ENCODE results near the gene NMNAT1.
"Not testable (repeated sequence)": the region's sequence is repeated elsewhere in the genome, so short reads cannot be mapped to it uniquely, and the experiment has no call there.

The NMNAT1 gene

DNA sequence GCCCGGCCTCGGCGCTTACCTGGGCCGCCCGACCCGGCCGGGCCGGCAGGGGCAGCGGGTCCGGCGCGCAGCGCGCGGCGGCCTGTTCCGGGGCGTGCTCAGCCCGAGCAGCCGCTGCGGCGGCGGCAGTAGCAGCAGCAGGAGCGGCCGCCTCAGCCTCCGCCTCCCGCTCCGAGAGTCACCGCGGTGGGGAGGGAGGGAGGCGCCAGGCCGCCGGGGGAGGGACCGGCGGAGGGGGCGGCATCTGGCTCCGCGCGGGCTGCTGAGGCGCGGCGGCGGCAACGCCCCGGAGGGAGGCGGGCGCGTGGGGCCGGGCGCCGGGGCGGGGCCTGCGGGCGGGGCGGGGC, 33.2 kb upstream of the NMNAT1 start, which contains the start of gene CTNNBIP1:
Gene CTNNBIP1, minus strand, starts transcription at position 194 of the 347 bp plus-strand sequence. CDS start 38,205 bp downstream, outside the sequence.
- peak within 1 kb of the TSS; percentile 94 to 97 for H3K4me3 Mint-ChIP-seq
- H3K36me3 Mint-ChIP-seq = no peaks in the 10 kb centered on the region
- DNase-seq = no peak
- H3K27ac Mint-ChIP-seq = peak within 1 kb of the TSS; percentile 98
- H3K4me1 Mint-ChIP-seq = peaks cover 19 to 37% of the 10 kb centered on the region in 2 donors
- no peaks in the 10 kb centered on the region for H3K27me3 Mint-ChIP-seq
- no peaks in the 10 kb centered on the region for H3K9me3 Mint-ChIP-seq
- ATAC-seq (replicated peaks) = peak; percentile 76 to 80

DNA sequence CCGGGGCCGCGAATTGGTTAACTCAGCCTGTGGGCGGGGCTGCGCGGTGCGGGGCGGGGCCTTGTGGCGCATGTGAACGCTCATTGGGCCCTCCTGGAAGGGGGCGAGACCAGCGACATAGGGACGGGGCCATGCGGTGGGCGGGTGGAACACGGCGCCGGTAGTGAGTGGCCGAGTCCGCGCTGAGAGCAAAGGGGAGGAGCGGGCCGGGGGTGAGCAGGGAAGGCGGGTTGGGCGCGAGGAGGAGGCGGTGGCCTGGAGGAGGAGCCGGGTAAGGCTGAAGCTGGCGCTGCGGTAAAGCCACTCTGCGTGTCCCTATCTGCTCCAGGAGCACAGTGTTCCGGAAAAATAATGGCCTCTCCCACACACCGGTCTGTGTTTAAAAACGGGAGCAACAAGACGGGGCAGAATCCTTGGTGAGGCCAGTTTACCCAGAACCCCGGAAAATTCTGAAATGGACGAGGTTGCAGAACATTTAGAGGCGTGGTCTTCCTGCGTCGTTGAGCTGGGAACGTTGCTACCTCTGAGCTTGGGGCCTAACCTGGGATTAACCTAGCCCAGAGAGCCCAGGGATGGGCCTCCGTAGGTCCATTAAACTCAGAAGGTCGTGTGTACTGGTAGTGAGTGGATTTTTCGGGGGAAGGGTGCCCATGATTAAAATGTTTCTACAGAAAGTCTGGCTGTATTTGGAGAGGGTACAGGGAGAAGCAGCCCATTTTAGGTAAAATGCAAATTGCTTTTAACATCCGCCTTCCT, 32.7 kb upstream of the NMNAT1 start:
- peak; percentile 100 for DNase-seq
- Mint-ChIP-seq H3K36me3 (no peaks in the 10 kb centered on the region), H3K9me3 (no peaks in the 10 kb centered on the region), H3K4me1 (peaks cover 16 to 33% of the 10 kb centered on the region in 2 donors), H3K27ac (peak overlapping the region; percentile 98), H3K4me3 (peak overlapping the region; percentile 94 to 97), H3K27me3 (no peaks in the 10 kb centered on the region)
- ATAC-seq (replicated peaks) = peak; percentile 95 to 96

DNA sequence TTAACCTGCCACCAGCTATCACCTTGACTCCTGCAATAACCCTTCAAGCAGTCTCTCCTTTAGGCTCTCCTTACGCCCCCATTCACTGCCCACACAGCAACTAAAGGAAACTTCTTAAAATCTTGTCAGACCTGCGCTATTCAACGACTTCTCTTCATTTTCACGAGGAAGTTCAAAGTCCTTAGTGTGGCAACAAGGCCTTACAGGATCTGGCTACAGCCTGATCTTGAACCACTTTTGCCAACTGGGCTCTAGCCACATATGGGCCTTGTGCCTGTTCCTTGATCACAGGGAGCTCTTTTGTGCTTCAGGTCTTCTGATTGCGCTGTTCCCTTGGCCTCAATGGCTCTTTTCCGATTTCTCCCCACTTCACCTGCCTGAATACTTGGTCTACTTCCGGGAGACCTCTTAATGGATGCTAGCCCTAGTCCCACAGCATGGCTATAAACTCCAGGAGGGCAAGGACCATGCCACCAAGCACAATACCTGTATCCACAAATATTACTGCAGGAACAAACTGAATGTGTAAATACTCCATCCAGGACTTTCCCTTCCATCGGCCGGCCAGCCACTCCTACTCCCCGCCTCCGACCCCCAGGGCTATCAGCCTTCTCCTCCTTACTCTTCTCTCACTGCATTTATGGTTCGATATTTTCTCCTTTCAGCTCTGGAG, 30.9 kb upstream of the NMNAT1 start:
- peak overlapping the region; percentile 7 for H3K27ac Mint-ChIP-seq
- no peaks in the 10 kb centered on the region for H3K27me3 Mint-ChIP-seq
- no peaks in the 10 kb centered on the region for H3K9me3 Mint-ChIP-seq
- ATAC-seq (replicated peaks) (no peak), DNase-seq (no peak)
- H3K36me3 Mint-ChIP-seq = no peaks in the 10 kb centered on the region
- H3K4me1 Mint-ChIP-seq = peaks cover 14 to 33% of the 10 kb centered on the region in 2 donors
- peak overlapping the region in 1 of 2 donors; percentile 5 for H3K4me3 Mint-ChIP-seq

DNA sequence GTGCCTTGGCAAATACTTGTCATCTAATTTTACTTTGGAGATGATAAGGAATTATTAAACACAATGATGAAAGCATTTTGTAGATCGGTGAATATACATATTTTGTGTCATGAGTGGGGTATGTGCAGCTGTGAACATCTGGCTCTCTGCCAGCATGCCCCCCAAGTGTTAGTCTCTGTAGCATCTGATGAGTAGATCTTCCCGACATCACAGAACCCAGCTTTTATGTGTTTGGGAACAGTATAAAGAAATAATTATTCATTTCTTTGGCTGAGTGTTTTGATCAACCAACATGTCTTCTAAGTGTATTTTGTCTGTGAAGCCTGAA, 28.7 kb upstream of the NMNAT1 start:
- H3K4me1 Mint-ChIP-seq = peaks cover 6 to 15% of the 10 kb centered on the region in 2 donors
- H3K9me3 Mint-ChIP-seq = no peaks in the 10 kb centered on the region
- H3K36me3 Mint-ChIP-seq = no peaks in the 10 kb centered on the region
- no peak overlapping the region for H3K4me3 Mint-ChIP-seq
- no peak overlapping the region for H3K27ac Mint-ChIP-seq
- H3K27me3 Mint-ChIP-seq = no peaks in the 10 kb centered on the region
- DNase-seq (no peak), ATAC-seq (replicated peaks) (no peak)

DNA sequence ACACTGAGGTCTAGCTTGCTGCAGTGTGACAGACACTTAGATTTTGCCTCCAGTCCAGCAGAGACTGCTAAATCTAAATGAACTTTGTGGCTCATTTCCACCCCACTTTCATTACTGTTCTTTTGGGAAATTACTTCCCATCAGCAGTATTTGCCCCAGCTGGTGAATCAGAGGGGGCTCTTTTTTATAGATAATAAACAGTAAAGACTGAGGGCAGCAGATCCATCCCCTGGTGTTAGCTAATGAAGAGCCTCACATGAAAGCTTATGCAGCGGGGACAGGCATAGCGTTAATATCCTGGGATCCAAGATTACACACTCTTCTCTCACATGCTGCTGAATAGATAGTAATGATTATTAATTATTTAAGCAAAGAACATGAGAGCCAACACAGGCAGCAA, 26.8 kb upstream of the NMNAT1 start:
- ATAC-seq (replicated peaks) (no peak), DNase-seq (no peak)
- Mint-ChIP-seq H3K27ac (no peak overlapping the region), H3K36me3 (no peaks in the 10 kb centered on the region), H3K27me3 (no peaks in the 10 kb centered on the region), H3K9me3 (no peaks in the 10 kb centered on the region), H3K4me3 (no peak overlapping the region), H3K4me1 (peaks cover 4 to 7% of the 10 kb centered on the region in 2 donors)

DNA sequence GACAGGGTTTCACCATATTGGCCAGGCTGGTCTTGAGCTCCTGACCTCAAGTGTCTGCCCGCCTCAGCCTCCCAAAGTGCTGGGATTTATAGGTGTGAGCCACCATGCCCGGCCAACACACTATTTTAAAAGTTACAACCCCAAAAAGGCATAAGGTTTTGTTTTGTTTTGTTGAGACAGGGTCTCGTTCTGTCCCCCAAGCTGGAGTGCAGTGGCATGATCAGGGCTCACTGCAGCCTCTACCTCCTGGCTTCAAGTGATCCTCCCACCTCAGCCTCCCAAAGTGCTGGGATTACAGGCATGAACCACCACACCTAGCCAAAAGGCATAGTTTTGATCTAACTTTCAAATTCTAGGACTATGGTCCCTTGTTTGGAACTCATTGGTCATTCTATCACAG, 25.8 kb upstream of the NMNAT1 start:
- not testable (repeated sequence) for DNase-seq; H3K4me3 Mint-ChIP-seq; H3K36me3 Mint-ChIP-seq; H3K4me1 Mint-ChIP-seq; H3K9me3 Mint-ChIP-seq; H3K27ac Mint-ChIP-seq; H3K27me3 Mint-ChIP-seq; ATAC-seq (replicated peaks)

DNA sequence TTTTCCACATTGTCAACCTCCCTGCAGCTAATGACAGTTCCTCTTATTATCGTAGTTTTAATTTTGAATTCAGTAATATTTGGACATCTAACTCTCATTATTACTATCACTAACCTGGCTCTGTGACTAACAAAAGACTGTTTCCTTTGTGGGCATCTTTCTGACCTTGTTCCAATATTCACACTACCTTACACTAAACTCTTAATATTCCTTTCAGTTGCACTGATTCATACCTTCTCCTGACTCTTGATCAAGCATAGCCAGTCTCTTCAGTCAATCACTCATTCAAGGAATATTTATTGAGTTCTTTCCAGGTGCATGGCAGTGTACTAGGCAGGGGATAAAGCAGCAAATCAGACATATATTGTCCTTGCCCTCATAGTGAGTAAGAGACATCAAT, 25.4 kb upstream of the NMNAT1 start:
- no peak overlapping the region for H3K27ac Mint-ChIP-seq
- no peaks in the 10 kb centered on the region for H3K27me3 Mint-ChIP-seq
- H3K4me1 Mint-ChIP-seq = no peaks in the 10 kb centered on the region

DNA sequence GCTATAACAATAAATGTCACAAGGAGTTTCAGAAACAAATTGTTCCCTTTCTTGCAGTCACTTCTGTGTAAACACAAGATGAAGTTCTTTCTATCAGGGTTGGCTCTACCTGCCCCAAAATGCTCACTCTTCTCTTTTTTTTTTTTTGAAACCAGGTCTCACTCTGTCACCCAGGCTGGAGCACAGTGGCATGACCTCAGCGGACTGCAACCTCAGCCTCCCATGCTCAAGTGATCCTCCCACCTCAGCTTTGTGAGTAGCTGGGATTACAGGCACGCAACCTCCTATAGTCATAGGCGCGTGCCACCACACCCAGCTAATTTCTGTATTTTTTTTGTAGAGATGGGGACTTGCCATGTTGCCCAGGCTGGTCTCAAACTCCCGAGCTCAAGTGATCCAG, 22.7 kb upstream of the NMNAT1 start:
- Mint-ChIP-seq H3K9me3 (no peaks in the 10 kb centered on the region), H3K27me3 (no peaks in the 10 kb centered on the region), H3K27ac (no peak overlapping the region), H3K4me1 (no peaks in the 10 kb centered on the region), H3K4me3 (no peak overlapping the region), H3K36me3 (no peaks in the 10 kb centered on the region)
- no peak for ATAC-seq (replicated peaks)
- DNase-seq = no peak

More for the DNA sequence above, 25.4 kb upstream of the NMNAT1 start:
- no peaks in the 10 kb centered on the region for H3K9me3 Mint-ChIP-seq
- H3K36me3 Mint-ChIP-seq = no peaks in the 10 kb centered on the region
- DNase-seq = no peak
- no peak for ATAC-seq (replicated peaks)
- H3K4me3 Mint-ChIP-seq = no peak overlapping the region

DNA sequence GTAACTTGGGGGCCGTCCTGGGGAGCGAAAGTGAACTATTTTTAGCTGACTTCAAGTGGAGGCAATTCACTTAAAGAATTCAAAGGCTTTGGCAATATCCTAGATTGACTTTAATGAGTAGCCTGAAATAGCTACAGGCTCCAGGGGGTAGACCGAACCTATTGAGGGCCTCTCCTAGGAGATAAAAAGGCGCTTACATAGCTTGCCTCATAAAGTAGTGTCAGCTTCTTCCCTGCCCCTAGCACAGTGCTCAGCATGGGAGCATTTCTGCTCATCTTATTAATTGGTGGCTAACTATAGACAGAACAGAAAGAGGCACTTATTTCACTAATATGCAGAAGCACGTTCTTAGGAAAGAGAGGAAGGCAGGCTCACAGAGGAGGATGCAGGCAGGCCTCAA, 20.9 kb upstream of the NMNAT1 start:
- Mint-ChIP-seq H3K9me3 (no peaks in the 10 kb centered on the region), H3K27ac (no peak overlapping the region), H3K4me1 (peaks cover 0 to 3% of the 10 kb centered on the region in 2 donors), H3K4me3 (no peak overlapping the region), H3K36me3 (peaks cover 0 to 5% of the 10 kb centered on the region in 2 donors), H3K27me3 (no peaks in the 10 kb centered on the region)
- ATAC-seq (replicated peaks) (no peak), DNase-seq (no peak)

DNA sequence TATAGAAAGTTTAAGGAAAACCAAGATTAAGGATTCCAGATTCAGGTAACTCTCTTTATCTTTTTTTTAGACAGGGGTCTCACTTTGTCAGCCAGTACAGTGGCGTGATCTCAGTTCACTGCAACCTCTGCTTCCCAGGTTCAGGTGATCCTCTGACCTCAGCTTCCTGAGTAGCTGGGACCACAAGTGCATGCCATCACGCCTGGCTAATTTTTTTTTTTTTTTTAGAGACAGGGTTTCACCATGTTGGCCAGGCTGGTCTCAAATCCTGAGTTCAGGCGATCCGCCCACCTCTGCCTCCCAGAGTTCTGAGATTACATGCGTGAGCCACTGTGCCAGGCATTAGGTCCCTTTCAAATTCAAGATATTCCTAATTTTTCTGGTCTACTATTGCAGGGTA, 16.0 kb upstream of the NMNAT1 start:
- H3K4me3 Mint-ChIP-seq = no peak overlapping the region

DNA sequence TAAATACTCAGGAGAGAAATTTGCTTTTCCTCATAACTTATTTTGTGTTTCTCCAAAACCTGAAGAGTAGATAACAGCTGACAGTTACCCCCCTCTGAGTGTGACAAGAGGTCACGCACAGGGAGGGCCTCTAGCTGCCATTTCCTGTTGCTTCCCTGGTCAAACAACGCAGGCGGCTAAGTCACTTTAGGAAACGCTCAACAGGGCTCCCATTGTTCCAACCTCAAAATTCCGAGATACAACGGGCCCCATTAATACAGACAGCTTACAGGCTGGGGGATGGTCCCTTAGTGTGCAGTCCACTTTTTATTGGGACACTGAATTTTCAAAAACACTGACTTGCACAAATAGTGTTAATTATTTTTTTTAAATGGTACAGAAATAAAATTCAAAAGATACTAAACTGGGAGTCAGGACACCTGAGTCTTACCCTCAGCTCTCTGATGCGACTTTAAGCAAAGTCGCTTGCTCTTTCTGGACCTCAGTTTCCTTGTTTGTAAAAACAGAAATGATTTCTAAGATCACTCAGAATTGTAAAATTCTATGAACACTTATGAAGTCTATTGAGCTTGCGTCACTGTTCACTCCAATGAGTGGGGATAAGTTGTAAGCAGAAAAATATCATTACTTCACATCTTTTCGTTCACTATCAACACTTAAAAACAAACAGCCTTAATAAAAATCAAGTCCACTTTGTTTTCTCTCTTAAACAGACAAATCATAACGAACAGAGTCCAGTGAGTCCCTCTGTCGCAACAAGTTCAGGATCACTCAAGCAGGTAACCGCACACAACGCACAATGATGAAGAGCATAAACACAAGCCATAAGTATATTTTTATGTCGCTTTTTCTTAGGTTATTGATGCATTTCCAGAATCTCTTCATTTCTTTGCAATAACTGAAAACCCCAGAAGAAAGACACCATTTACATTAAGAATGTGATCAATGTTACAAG, 13.6 kb upstream of the NMNAT1 start:
- peaks cover 13 to 29% of the 10 kb centered on the region in 2 donors for H3K36me3 Mint-ChIP-seq
- no peaks in the 10 kb centered on the region for H3K9me3 Mint-ChIP-seq
- ATAC-seq (replicated peaks) (no peak), DNase-seq (no peak)
- no peak overlapping the region for H3K27ac Mint-ChIP-seq
- H3K4me3 Mint-ChIP-seq = no peak overlapping the region
- peaks cover 4 to 5% of the 10 kb centered on the region in 2 donors for H3K4me1 Mint-ChIP-seq
- no peaks in the 10 kb centered on the region for H3K27me3 Mint-ChIP-seq

More for the DNA sequence above, 16.0 kb upstream of the NMNAT1 start:
- ATAC-seq (replicated peaks) (no peak), DNase-seq (no peak)
- Mint-ChIP-seq H3K27ac (peak overlapping the region; percentile 56), H3K4me1 (peaks cover 4 to 5% of the 10 kb centered on the region in 2 donors), H3K27me3 (no peaks in the 10 kb centered on the region), H3K9me3 (no peaks in the 10 kb centered on the region), H3K36me3 (peaks cover 9 to 23% of the 10 kb centered on the region in 2 donors)

DNA sequence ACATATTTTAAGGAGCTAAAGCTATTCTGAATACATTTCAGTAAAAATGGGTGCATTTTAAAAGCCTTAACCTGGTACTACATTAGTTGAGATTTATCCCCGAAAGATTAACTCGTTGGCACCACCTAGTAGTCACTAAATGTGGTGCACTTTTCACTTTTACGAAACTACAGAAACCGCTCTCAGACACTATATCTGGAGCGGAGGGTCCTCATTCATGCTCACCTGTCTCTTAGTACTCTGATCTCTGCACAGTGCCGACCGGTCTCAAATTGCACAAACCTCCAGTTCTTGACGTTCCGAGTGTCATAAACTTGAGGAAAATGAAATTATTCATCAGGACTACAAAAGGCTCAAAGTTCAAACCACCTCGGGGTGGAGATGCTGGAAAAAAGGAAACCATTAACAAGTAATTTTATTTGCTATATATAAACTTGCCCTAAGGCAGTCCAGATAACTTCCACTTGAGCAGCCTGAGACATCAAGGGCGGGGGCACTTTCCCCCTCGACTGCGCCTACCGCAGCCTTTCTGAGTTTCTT, 806 bp upstream of the NMNAT1 start:
- Mint-ChIP-seq H3K27ac (peak overlapping the region; percentile 99), H3K27me3 (no peaks in the 10 kb centered on the region), H3K4me3 (peak overlapping the region; percentile 97 to 99), H3K9me3 (no peaks in the 10 kb centered on the region), H3K36me3 (peaks cover 15 to 28% of the 10 kb centered on the region in 2 donors), H3K4me1 (peaks cover 17 to 22% of the 10 kb centered on the region in 2 donors)
- ATAC-seq (replicated peaks) (peak; percentile 63 to 66), DNase-seq (peak; percentile 17)

DNA sequence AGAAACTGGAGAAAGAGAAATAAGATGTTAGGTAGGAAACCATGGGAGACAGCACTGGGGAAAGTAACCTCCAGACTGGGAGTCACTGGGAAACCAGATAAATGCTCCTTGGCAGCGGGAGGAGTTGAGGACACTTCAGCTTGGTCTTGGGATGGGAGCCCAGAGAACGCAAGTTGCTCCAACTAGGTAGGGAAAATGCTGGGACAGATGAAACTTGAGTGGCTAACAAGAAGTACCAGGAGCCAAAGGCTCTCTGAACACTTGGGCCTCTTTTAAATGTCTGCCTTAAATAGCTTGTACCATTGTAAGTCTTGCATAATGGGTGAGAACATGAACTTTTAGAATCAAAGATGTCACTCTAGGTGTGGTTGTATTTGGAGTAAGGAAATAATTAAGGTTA, 3.0 kb downstream of the NMNAT1 start:
- H3K27me3 Mint-ChIP-seq = no peaks in the 10 kb centered on the region
- DNase-seq (no peak), ATAC-seq (replicated peaks) (no peak)
- no peak overlapping the region for H3K4me3 Mint-ChIP-seq
- no peaks in the 10 kb centered on the region for H3K9me3 Mint-ChIP-seq
- peaks cover 9 to 26% of the 10 kb centered on the region in 2 donors for H3K36me3 Mint-ChIP-seq
- H3K27ac Mint-ChIP-seq = peak overlapping the region; percentile 17
- H3K4me1 Mint-ChIP-seq = peaks cover 26 to 33% of the 10 kb centered on the region in 2 donors

DNA sequence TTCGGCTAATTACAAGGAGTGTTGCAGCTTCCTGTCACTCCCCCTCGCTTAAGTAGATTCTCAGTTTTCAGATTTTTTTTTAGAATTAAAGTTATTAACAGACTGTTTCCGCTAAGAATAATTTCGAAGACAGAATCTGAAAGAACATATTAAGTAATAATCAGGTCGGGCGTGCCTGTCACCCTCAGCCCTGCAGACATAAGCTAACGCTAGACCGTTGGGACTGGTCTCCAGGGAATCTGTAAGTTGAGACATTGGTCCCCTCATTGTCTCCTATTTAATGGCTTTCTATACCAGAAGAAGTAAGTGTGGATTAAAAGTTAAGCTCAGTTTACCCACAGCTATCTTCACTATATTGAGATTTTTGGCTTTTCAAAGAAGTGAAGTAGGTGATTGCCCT, 14.5 kb downstream of the NMNAT1 start:
- Mint-ChIP-seq H3K4me3 (no peak overlapping the region), H3K4me1 (peaks cover 9 to 14% of the 10 kb centered on the region in 2 donors), H3K27ac (no peak overlapping the region), H3K9me3 (no peaks in the 10 kb centered on the region), H3K36me3 (no peaks in the 10 kb centered on the region), H3K27me3 (no peaks in the 10 kb centered on the region)
- DNase-seq (no peak), ATAC-seq (replicated peaks) (no peak)

Measured in stimulated activated naive B cell treated with anti-CD40 and anti-IgM and Interleukin-4, amounts not matched to agents 10 μg/mL and 1 μg/mL and 100 μg/mL, for 72 hours (primary cell).